ENCODE measurements around the gene KRT39. TPM values are rescaled to one million over a fixed set of nuclear protein-coding genes. Genes with fewer than 3 reads are reported as not detected.

The KRT39 gene
- polyA plus RNA-seq, 3 donors = not detected

DNA sequence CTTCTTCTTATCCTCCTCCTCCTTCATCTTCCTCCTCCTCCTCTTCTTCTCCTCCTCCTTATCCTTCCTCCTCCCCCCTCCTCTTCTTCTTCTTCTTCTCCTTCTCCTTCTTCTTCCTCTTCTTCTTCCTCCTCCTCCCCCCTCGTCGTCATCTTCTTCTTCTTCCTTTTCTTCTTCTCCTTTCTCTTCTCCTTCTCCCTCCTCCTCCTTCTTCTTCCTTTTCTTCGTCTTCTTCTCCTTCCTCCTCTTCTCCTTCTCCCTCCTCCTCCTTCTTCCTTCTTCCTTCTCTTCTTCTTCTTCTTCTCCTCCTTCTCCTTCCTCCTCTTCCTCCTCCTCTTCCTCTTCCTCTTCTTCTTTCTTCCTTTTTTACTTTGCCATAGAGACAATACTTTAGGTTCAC is 24.2 kb downstream of the KRT39 start:
- H3K79me2 ChIP-seq (ENCODE audit: insufficient read depth, low read length) = no peaks in the 10 kb centered on the region
- H2AFZ ChIP-seq (ENCODE audit: insufficient read depth, low read depth, low read length, poor library complexity, severe bottlenecking) = no peak overlapping the region
- H4K20me1 ChIP-seq (ENCODE audit: insufficient read depth, low read length) = no peaks in the 10 kb centered on the region
- no peak overlapping the region for H3K4me3 ChIP-seq (replicated peaks in 1 of 3; ENCODE audit: low read depth in 2 of 3, low read length in 3 of 3)
- TF ChIP-seq, protein P1, sequence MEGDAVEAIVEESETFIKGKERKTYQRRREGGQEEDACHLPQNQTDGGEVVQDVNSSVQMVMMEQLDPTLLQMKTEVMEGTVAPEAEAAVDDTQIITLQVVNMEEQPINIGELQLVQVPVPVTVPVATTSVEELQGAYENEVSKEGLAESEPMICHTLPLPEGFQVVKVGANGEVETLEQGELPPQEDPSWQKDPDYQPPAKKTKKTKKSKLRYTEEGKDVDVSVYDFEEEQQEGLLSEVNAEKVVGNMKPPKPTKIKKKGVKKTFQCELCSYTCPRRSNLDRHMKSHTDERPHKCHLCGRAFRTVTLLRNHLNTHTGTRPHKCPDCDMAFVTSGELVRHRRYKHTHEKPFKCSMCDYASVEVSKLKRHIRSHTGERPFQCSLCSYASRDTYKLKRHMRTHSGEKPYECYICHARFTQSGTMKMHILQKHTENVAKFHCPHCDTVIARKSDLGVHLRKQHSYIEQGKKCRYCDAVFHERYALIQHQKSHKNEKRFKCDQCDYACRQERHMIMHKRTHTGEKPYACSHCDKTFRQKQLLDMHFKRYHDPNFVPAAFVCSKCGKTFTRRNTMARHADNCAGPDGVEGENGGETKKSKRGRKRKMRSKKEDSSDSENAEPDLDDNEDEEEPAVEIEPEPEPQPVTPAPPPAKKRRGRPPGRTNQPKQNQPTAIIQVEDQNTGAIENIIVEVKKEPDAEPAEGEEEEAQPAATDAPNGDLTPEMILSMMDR (IDR thresholded peaks at IDR 0.05) = no peak
- H3K9ac ChIP-seq (ENCODE audit: insufficient read depth, low read length, poor library complexity, severe bottlenecking) = no peak overlapping the region
- no peak overlapping the region for H3K4me2 ChIP-seq (replicated peaks; ENCODE audit: extremely low read depth, low read length, poor library complexity, severe bottlenecking)
- Mint-ChIP-seq H3K9me3 (peaks cover 4 to 14% (median 7%) of the 10 kb centered on the region in 7 donors), H3K27me3 (ENCODE audit: low read depth in 3 of 3) (peaks cover 11 to 21% (median 15%) of the 10 kb centered on the region in 3 donors), H3K27ac (peak overlapping the region in 5 of 7 donors; percentile 38 to 84 (median 66)), H3K36me3 (no peaks in the 10 kb centered on the region), H3K4me3 (peak overlapping the region in 1 of 2 donors; percentile 68), H3K4me1 (peaks cover 5% of the 10 kb centered on the region)
- no peaks in the 10 kb centered on the region for H3K9me3 ChIP-seq (replicated peaks in 1 of 2; ENCODE audit: control insufficient read depth in 1 of 2, insufficient read depth in 1 of 2, low read length in 2 of 2)
- DNase-seq = no peak
- no peaks in the 10 kb centered on the region for H3K4me1 ChIP-seq (ENCODE audit: control insufficient read depth in 1 of 2, insufficient read depth in 2 of 2, low read length in 2 of 2)
- peaks cover 12 to 15% of the 10 kb centered on the region in 2 donors for H3K27me3 ChIP-seq (ENCODE audit: control insufficient read depth in 2 of 2, insufficient read depth in 2 of 2, low read length in 2 of 2)
- H3K27ac ChIP-seq (ENCODE audit: low read depth in 1 of 2, low read length in 2 of 2) = peak overlapping the region in 1 of 2 donors; percentile 63
- H3K36me3 ChIP-seq (replicated peaks in 1 of 2; ENCODE audit: control insufficient read depth in 1 of 2, insufficient read depth in 2 of 2, low read length in 2 of 2) = no peaks in the 10 kb centered on the region
- WGBS (ENCODE audit: insufficient coverage) = 2% methylated on average over 3 of the region's 3 CpGs
- intact Hi-C loops (cut with micrococcal nuclease) = no loop called here

DNA sequence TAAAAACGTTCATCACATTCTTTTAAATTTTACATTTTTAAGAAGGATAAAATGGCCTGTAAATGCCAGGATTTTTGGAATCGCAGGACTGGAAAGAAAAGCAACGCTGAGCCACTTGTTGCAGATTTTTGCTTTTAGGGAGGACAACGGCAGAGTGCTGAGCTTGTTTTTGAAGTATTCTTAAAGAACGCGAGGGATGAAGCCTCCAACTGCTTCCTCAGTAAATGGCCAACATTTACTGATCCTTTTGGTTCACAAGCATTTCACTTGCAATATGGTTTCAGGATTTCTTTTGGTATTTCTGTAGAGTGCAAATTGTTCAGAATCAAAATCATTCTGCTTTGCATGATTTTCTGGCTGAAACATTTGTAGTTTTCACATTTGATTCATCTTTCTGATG is 26.5 kb downstream of the KRT39 start:
- Mint-ChIP-seq H3K36me3 (no peaks in the 10 kb centered on the region), H3K9me3 (peaks cover 4 to 14% (median 7%) of the 10 kb centered on the region in 7 donors), H3K4me1 (peaks cover 14% of the 10 kb centered on the region), H3K4me3 (peak overlapping the region in 1 of 2 donors; percentile 21), H3K27me3 (ENCODE audit: low read depth in 3 of 3) (peaks cover 3 to 10% (median 4%) of the 10 kb centered on the region in 3 donors), H3K27ac (no peak overlapping the region)
- H3K9me3 ChIP-seq (replicated peaks in 1 of 2; ENCODE audit: control insufficient read depth in 1 of 2, insufficient read depth in 1 of 2, low read length in 2 of 2) = no peaks in the 10 kb centered on the region
- H4K20me1 ChIP-seq (ENCODE audit: insufficient read depth, low read length) = no peaks in the 10 kb centered on the region
- no peak overlapping the region for H3K9ac ChIP-seq (ENCODE audit: insufficient read depth, low read length, poor library complexity, severe bottlenecking)
- H3K4me1 ChIP-seq (ENCODE audit: control insufficient read depth in 1 of 2, insufficient read depth in 2 of 2, low read length in 2 of 2) = peaks cover 13 to 17% of the 10 kb centered on the region in 2 donors
- peaks cover 0 to 3% of the 10 kb centered on the region in 2 donors for H3K27me3 ChIP-seq (ENCODE audit: control insufficient read depth in 2 of 2, insufficient read depth in 2 of 2, low read length in 2 of 2)
- no peak overlapping the region for H3K27ac ChIP-seq (ENCODE audit: low read depth in 1 of 2, low read length in 2 of 2)
- H2AFZ ChIP-seq (ENCODE audit: insufficient read depth, low read depth, low read length, poor library complexity, severe bottlenecking) = no peak overlapping the region
- H3K4me3 ChIP-seq (replicated peaks in 1 of 3; ENCODE audit: low read depth in 2 of 3, low read length in 3 of 3) = no peak overlapping the region
- H3K79me2 ChIP-seq (ENCODE audit: insufficient read depth, low read length) = no peaks in the 10 kb centered on the region
- intact Hi-C loops (cut with micrococcal nuclease) = no loop called here
- H3K4me2 ChIP-seq (replicated peaks; ENCODE audit: extremely low read depth, low read length, poor library complexity, severe bottlenecking) = no peak overlapping the region
- WGBS (ENCODE audit: insufficient coverage) = 87% methylated on average over 3 of the region's 6 CpGs
- no peaks in the 10 kb centered on the region for H3K36me3 ChIP-seq (replicated peaks in 1 of 2; ENCODE audit: control insufficient read depth in 1 of 2, insufficient read depth in 2 of 2, low read length in 2 of 2)
- DNase-seq = no peak
- TF ChIP-seq, protein P1 (IDR thresholded peaks at IDR 0.05) = no peak

Data from CD14-positive monocyte (primary cell).